Measurements from ENCODE around the gene USP50.
"Not testable (repeated sequence)": the region's sequence is repeated elsewhere in the genome, so short reads cannot be mapped to it uniquely, and the experiment has no call there.

The USP50 gene

GRCh38 chr15:50501815-50502214, 44.7 kb downstream of the USP50 start:
- DNase-seq = no peak

GRCh38 chr15:50500352-50500751, 46.1 kb downstream of the USP50 start:
- DNase-seq = no peak

DNA sequence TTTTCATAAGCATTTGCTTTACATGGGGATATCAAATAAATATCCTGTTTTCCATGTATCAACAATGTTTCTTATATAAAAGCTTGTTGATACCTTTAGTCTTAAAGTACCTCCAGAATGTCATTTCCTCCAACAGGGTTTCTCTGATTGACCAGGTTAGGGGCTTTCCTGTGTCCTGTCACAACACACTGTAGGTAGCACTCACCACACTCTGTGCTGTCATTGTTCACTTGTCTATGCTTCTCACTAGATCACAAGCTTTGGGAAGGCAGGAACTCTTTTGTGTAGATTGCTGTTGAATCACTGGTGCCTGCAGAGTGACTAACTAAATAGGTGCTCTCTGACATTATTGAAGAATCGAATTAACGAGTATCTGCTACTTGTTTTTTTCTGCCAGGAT, 49.8 kb downstream of the USP50 start:
- no peak for DNase-seq

DNA sequence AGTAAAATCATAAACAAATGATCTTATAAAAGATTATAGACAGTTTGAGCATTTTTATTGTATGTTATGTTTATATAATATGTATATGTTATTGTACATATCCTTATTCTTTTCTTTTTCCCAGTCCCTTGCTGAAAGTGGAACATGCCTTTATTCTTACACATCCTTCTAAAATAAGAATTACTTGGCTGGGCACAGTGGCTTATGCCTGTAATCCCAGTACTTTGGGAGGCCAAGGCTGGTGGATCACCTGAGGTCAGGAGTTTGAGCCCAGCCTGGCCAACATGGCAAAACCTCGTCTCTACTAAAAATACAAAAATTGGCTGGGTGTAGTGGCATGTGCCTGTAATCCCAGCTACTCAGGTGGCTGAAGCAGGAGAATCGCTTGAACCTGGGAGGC, 51.9 kb downstream of the USP50 start:
- DNase-seq = not testable (repeated sequence)

DNA sequence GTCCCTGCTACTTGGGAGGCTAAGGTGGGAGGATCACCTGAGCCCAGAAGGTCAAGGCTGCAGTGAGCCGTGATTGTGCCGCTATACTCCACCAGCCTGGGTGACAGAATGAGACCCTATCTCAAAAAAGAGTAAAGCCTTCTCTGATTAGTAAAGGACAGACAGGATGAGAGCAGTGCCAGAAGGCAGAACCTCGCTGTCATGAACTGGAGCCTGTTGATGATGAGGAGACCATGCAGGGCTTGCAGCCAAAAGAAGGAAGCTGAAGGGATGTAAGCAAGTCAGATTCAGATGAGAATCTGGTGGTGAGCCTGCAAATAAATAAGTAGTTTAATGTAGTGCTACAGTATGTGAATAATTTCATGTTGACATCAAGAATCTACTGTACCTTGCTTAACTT, 52.8 kb downstream of the USP50 start:
- DNase-seq = no peak

DNA sequence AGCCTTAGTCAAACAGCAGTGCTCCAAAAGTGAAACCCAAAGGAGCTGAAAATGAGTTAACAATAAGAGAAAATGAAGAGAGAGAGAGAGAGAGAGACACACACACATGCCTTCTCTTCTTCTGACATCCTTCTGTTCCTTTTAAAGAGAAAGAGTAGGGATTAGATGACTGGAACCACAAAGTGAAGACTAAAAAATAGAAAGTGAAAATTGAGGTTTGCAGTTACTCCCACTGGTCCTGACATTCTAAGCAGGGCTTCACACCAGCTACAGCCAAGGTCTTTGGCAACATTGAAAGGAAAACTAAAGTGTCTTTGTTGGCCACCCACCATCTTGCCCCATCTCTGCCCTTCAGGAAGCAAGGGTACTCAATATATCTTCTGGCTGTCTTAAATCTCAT, 59.2 kb downstream of the USP50 start:
- DNase-seq = no peak

GRCh38 chr15:50485389-50485788, 61.1 kb downstream of the USP50 start:
- DNase-seq = no peak

- no peak for DNase-seq
Measured at GRCh38 chr15:50484781-50485180, 61.7 kb downstream of the USP50 start.

- DNase-seq = no peak
Measured at GRCh38 chr15:50476143-50476542, 70.3 kb downstream of the USP50 start.

GRCh38 chr15:50471072-50471471, 75.4 kb downstream of the USP50 start:
- no peak for DNase-seq

DNA sequence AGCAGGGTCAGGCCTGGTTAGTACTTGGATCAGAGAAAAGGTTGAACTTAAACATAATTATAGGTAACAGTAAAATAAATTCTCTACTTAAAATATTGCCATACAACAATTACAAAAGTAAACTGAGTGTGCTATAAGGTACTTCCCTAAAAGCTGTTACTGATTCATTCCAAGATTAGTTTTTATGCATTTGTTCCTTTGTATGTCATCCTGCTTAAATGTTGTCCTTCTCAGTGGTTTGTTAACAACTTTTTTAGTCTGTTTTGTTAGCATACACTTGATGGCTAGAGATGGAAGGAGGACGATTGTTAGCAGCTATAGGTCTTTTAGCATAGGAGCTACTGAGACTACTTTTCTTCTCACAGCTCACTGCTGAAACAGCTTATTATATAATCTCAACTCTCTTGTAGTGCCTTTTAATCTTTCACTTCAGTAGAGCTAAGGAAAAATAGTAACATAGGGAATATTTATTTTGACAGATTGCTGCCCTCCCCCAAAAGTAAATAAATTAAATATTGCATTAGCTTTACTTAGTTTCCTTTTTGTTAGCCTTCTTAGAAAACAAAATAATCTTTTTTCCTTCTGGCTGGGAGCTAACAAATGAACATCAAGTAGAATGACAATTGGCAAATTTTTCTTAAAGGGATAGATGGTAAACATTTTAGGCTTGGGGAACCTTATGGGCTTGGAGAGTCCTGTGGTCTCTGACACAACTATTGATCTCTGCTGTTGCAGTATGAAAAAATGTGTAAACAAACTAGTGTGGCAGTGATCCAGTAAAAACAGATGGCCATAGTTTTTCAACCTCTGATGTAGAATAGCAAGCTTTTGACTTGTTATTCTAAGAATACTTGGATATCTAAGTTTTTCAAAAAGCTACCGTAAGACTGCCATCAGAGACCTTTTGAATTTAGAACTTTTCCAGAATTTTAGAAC, 82.8 kb downstream of the USP50 start:
- DNase-seq = no peak

GRCh38 chr15:50458348-50459112, 87.9 kb downstream of the USP50 start:
- DNase-seq = no peak

GRCh38 chr15:50452927-50453326, 93.5 kb downstream of the USP50 start:
- no peak for DNase-seq
